A549 (cell line): ENCODE measurements around the gene NIPBL.

Experiments
- CTCF ChIP-seq: fragments of >200 bp; sonication (Bioruptor Twin); formaldehyde crosslinking; IDR thresholded peaks from 3 replicates; pipeline ENCODE4 v1.5.1; 2016
- HDAC2 ChIP-seq: fragments of 200-600 bp; sonication (generic); IDR thresholded peaks from 2 replicates; pipeline ENCODE4 v1.6.1; 2016
- HMGXB4 ChIP-seq: fragments of 250-450 bp; sonication (Bioruptor Pico); IDR thresholded peaks from 2 replicates; pipeline ENCODE4 v1.5.0; 2021; ENCODE audit warnings: mild to moderate bottlenecking, moderate library complexity, borderline replicate concordance
- JUN ChIP-seq, 2 experiments: fragments of >200 bp; sonication (Bioruptor Twin); formaldehyde crosslinking; IDR thresholded peaks; 2 replicates in 1 of 2; 3 replicates in 1 of 2; pipeline ENCODE4 v1.6.1; 2016 to 2017
- MAFK ChIP-seq: fragments of 450-650 bp; IDR thresholded peaks from 2 replicates; pipeline ENCODE4 v1.6.1; 2014; ENCODE audit not compliant: partially characterized antibody
- PBX3 ChIP-seq: IDR thresholded peaks from 2 replicates; pipeline ENCODE4 v1.6.1; 2012
- POLR2A ChIP-seq: IDR thresholded peaks from 2 replicates; pipeline ENCODE4 v1.6.1; 2012; ENCODE audit warnings: mild to moderate bottlenecking, low read length
- POLR2AphosphoS2 ChIP-seq: conservative IDR thresholded peaks from 2 replicates; pipeline ENCODE4 v1.6.1; 2012; ENCODE audit warnings: low read length, improper control_type of control experiment, inconsistent platforms
- RNF2 ChIP-seq: fragments of 200-600 bp; sonication (generic); IDR thresholded peaks from 2 replicates; pipeline ENCODE4 v1.6.1; 2016; ENCODE audit warnings: low read depth, mild to moderate bottlenecking, antibody characterized with exemption, moderate library complexity, borderline replicate concordance
- SMC3 ChIP-seq: fragments of >200 bp; sonication (Bioruptor Twin); formaldehyde crosslinking; IDR thresholded peaks from 3 replicates; pipeline ENCODE4 v1.6.1; 2018; ENCODE audit warnings: inconsistent platforms
- USF2 ChIP-seq: fragments of 450-650 bp; IDR thresholded peaks from 2 replicates; pipeline ENCODE4 v1.6.1; 2014; ENCODE audit warnings: antibody characterized with exemption

- TF ChIP-seq HDAC2, result no peak
- TF ChIP-seq RNF2, result no peak
- TF ChIP-seq POLR2A, result no peak
- no peak for TF ChIP-seq CTCF
- no peak for TF ChIP-seq POLR2AphosphoS2
- TF ChIP-seq PBX3, result no peak
- no peak for TF ChIP-seq USF2
- TF ChIP-seq HMGXB4 (CRISPR knock-in tag), result no peak
- no peak for TF ChIP-seq MAFK
- TF ChIP-seq SMC3, result no peak
- TF ChIP-seq JUN (IDR thresholded peaks at IDR 0.05), result no peak
These were observed 1.3 kb downstream of the NIPBL start for GRCh38 chr5:36877667-36878391.
